ENCODE results near the gene RNF123. TPM values are rescaled to one million over a fixed set of nuclear protein-coding genes. Genes with fewer than 3 reads are reported as not detected.

Gene RNF123
- total RNA-seq, 1 donor from 2014 or later, result 42.1 TPM

- no peak for DNase-seq (ENCODE audit: low spot score)
Measured at GRCh38 chr3:49657208-49657915, 32.0 kb upstream of the RNF123 start.

- DNase-seq (ENCODE audit: low spot score), result no peak
Measured at GRCh38 chr3:49658711-49659110, 30.6 kb upstream of the RNF123 start.

- DNase-seq (ENCODE audit: low spot score), result no peak
Measured at GRCh38 chr3:49659756-49660155, 29.6 kb upstream of the RNF123 start.

GRCh38 chr3:49661281-49661680, 28.1 kb upstream of the RNF123 start:
- DNase-seq (ENCODE audit: low spot score), result no peak

- DNase-seq (ENCODE audit: low spot score), result no peak
Measured at GRCh38 chr3:49662021-49662420, 27.3 kb upstream of the RNF123 start.

- no peak for DNase-seq (ENCODE audit: low spot score)
Measured at GRCh38 chr3:49662720-49663413, 26.5 kb upstream of the RNF123 start.

- no peak for DNase-seq (ENCODE audit: low spot score)
Measured at GRCh38 chr3:49663831-49664230, 25.5 kb upstream of the RNF123 start.

GRCh38 chr3:49664300-49664699, 25.1 kb upstream of the RNF123 start:
- DNase-seq (ENCODE audit: low spot score), result no peak

GRCh38 chr3:49665822-49666519, 23.4 kb upstream of the RNF123 start:
- no peak for DNase-seq (ENCODE audit: low spot score)

GRCh38 chr3:49666592-49666991, 22.8 kb upstream of the RNF123 start:
- DNase-seq (ENCODE audit: low spot score), result no peak

GRCh38 chr3:49667701-49668413, 21.5 kb upstream of the RNF123 start:
- no peak for DNase-seq (ENCODE audit: low spot score)

- DNase-seq (ENCODE audit: low spot score), result no peak
Measured at GRCh38 chr3:49668414-49668797, 21.0 kb upstream of the RNF123 start.

- no peak for DNase-seq (ENCODE audit: low spot score)
Measured at GRCh38 chr3:49668861-49669260, 20.5 kb upstream of the RNF123 start.

GRCh38 chr3:49669352-49669751, 20.0 kb upstream of the RNF123 start:
- no peak for DNase-seq (ENCODE audit: low spot score)

- no peak for DNase-seq (ENCODE audit: low spot score)
Measured at GRCh38 chr3:49670940-49671290, 18.4 kb upstream of the RNF123 start.

GRCh38 chr3:49671291-49672288, 17.8 kb upstream of the RNF123 start:
- no peak for DNase-seq (ENCODE audit: low spot score)

- DNase-seq (ENCODE audit: low spot score), result no peak
Measured at GRCh38 chr3:49673121-49673714, 16.1 kb upstream of the RNF123 start.

GRCh38 chr3:49673715-49674496, 15.5 kb upstream of the RNF123 start, which contains the start of gene APEH:
APEH (plus strand) TSS chr3:49674351; CDS start chr3:49674402, 51 bp downstream.
- DNase-seq (ENCODE audit: low spot score), result peak; percentile 98

GRCh38 chr3:49674497-49674983, 14.8 kb upstream of the RNF123 start:
- no peak for DNase-seq (ENCODE audit: low spot score)
